ENCODE data around the gene LSM3. TPM values are rescaled to one million over a fixed set of nuclear protein-coding genes. Genes with fewer than 3 reads are reported as not detected.

LSM3 gene
- total and polyA plus RNA-seq, 7 donors, result 11.1 to 20.2 (median 14.1) TPM

GRCh38 chr3:14221902-14222301 lies 43.3 kb downstream of the LSM3 start:
- intact Hi-C loops (cut with DNase I), result no loop called here
- H3K27me3 ChIP-seq (ENCODE audit: insufficient read depth in 3 of 3, low read length in 2 of 3), result no peaks in the 10 kb centered on the region
- no peak for TF ChIP-seq CTCF (IDR thresholded peaks at IDR 0.05)

GRCh38 chr3:14222457-14222856 lies 43.8 kb downstream of the LSM3 start:
- no peaks in the 10 kb centered on the region for H3K27me3 ChIP-seq (ENCODE audit: insufficient read depth in 3 of 3, low read length in 2 of 3)
- 29 to 47% (median 33%) methylated on average over 1 of the region's 1 CpG for WGBS, 3 donors

More at GRCh38 chr3:14221902-14222301, 43.3 kb downstream of the LSM3 start:
- DNase-seq (no peak), ATAC-seq (no peak)
- no peak overlapping the region for H3K4me3 ChIP-seq
- H3K36me3 ChIP-seq (ENCODE audit: insufficient read depth in 1 of 2, low read depth in 1 of 2), result no peaks in the 10 kb centered on the region
- no peak overlapping the region for H3K27ac ChIP-seq
- peaks cover 2% of the 10 kb centered on the region for H3K4me1 ChIP-seq
- WGBS, 3 donors, result 87 to 96% (median 90%) methylated on average over 1 of the region's 1 CpG
- peaks cover 7% of the 10 kb centered on the region for H3K9me3 ChIP-seq

GRCh38 chr3:14222900-14223594 lies 44.4 kb downstream of the LSM3 start:
- no peak overlapping the region for H3K4me3 ChIP-seq
- no peak for DNase-seq
- no peak for ATAC-seq
- no peak overlapping the region for H3K27ac ChIP-seq
- H3K27me3 ChIP-seq (ENCODE audit: insufficient read depth in 3 of 3, low read length in 2 of 3), result no peaks in the 10 kb centered on the region
- intact Hi-C loops (cut with DNase I), result no loop called here
- H3K36me3 ChIP-seq (ENCODE audit: insufficient read depth in 1 of 2, low read depth in 1 of 2), result no peaks in the 10 kb centered on the region
- H3K9me3 ChIP-seq, result peaks cover 7% of the 10 kb centered on the region
- H3K4me1 ChIP-seq, result no peaks in the 10 kb centered on the region
- WGBS, 3 donors, result 70 to 79% (median 75%) methylated on average over 3 of the region's 3 CpGs
- TF ChIP-seq CTCF (IDR thresholded peaks at IDR 0.05), result no peak

More at GRCh38 chr3:14222457-14222856, 43.8 kb downstream of the LSM3 start:
- no peaks in the 10 kb centered on the region for H3K36me3 ChIP-seq (ENCODE audit: insufficient read depth in 1 of 2, low read depth in 1 of 2)
- no peaks in the 10 kb centered on the region for H3K4me1 ChIP-seq
- TF ChIP-seq CTCF (IDR thresholded peaks at IDR 0.05), result no peak
- ATAC-seq (no peak), DNase-seq (no peak)
- peaks cover 7% of the 10 kb centered on the region for H3K9me3 ChIP-seq
- no peak overlapping the region for H3K27ac ChIP-seq
- no peak overlapping the region for H3K4me3 ChIP-seq
- intact Hi-C loops (cut with DNase I), result no loop called here

- no peak for TF ChIP-seq CTCF (IDR thresholded peaks at IDR 0.05)
- Histone ChIP-seq H3K9me3 (peaks cover 7% of the 10 kb centered on the region), H3K27me3 (ENCODE audit: insufficient read depth in 3 of 3, low read length in 2 of 3) (no peaks in the 10 kb centered on the region), H3K4me1 (no peaks in the 10 kb centered on the region), H3K4me3 (no peak overlapping the region), H3K27ac (no peak overlapping the region), H3K36me3 (ENCODE audit: insufficient read depth in 1 of 2, low read depth in 1 of 2) (no peaks in the 10 kb centered on the region)
- DNase-seq (no peak), ATAC-seq (no peak)
- intact Hi-C loops (cut with DNase I), result no loop called here
- WGBS, 3 donors, result 69 to 83% (median 78%) methylated on average over 1 of the region's 1 CpG
Measured at GRCh38 chr3:14223595-14223994, 45.0 kb downstream of the LSM3 start.

- ATAC-seq, result no peak
Measured at GRCh38 chr3:14224895-14225294, 46.3 kb downstream of the LSM3 start.

More at GRCh38 chr3:14224895-14225294, 46.3 kb downstream of the LSM3 start:
- H3K4me1 ChIP-seq, result no peaks in the 10 kb centered on the region
- WGBS, 3 donors, result 75 to 79% (median 77%) methylated on average over 6 of the region's 6 CpGs
- no peak overlapping the region for H3K4me3 ChIP-seq
- H3K36me3 ChIP-seq (ENCODE audit: insufficient read depth in 1 of 2, low read depth in 1 of 2), result no peaks in the 10 kb centered on the region
- DNase-seq, result no peak
- H3K9me3 ChIP-seq, result peaks cover 7% of the 10 kb centered on the region
- no peak overlapping the region for H3K27ac ChIP-seq
- TF ChIP-seq CTCF (IDR thresholded peaks at IDR 0.05), result no peak
- intact Hi-C loops (cut with DNase I), result no loop called here
- no peaks in the 10 kb centered on the region for H3K27me3 ChIP-seq (ENCODE audit: insufficient read depth in 3 of 3, low read length in 2 of 3)
